Epithelial cell of prostate (primary cell): Measurements from ENCODE around the gene PANX2.

ENCODE experiments used
- DNase-seq: peaks from one replicate; pipeline ENCODE4 v3.0.0-alpha.2; 2011; ENCODE audit warnings: low read depth, low spot score
- H3K27ac ChIP-seq: fragments of 450-650 bp; 2 replicates; pipeline ENCODE4 v1.5.1; 2017; ENCODE audit warnings: mild to moderate bottlenecking

Gene PANX2

GRCh38 chr22:50208430-50208938, 38.0 kb downstream of the PANX2 start:
- H3K27ac ChIP-seq, result no peak overlapping the region
- DNase-seq, result no peak

GRCh38 chr22:50208939-50209892, 38.7 kb downstream of the PANX2 start:
- H3K27ac ChIP-seq, result no peak overlapping the region
- DNase-seq, result no peak

GRCh38 chr22:50209893-50210292, 39.4 kb downstream of the PANX2 start:
- DNase-seq, result no peak
- H3K27ac ChIP-seq, result no peak overlapping the region

- DNase-seq, result no peak
Observed at GRCh38 chr22:50210378-50211139, 40.0 kb downstream of the PANX2 start.

GRCh38 chr22:50211147-50211546, 40.6 kb downstream of the PANX2 start:
- DNase-seq, result no peak
- H3K27ac ChIP-seq, result no peak overlapping the region

More at GRCh38 chr22:50210378-50211139, 40.0 kb downstream of the PANX2 start:
- H3K27ac ChIP-seq, result no peak overlapping the region

- no peak overlapping the region for H3K27ac ChIP-seq
- DNase-seq, result no peak
Observed at GRCh38 chr22:50213263-50213662, 42.7 kb downstream of the PANX2 start.

- DNase-seq, result no peak
- no peak overlapping the region for H3K27ac ChIP-seq
Observed at GRCh38 chr22:50215297-50216054, 44.9 kb downstream of the PANX2 start.

GRCh38 chr22:50216055-50216683, 45.6 kb downstream of the PANX2 start:
- no peak overlapping the region for H3K27ac ChIP-seq
- DNase-seq, result no peak

- H3K27ac ChIP-seq, result no peak overlapping the region
- DNase-seq, result no peak
Observed at GRCh38 chr22:50216684-50217520, 46.4 kb downstream of the PANX2 start.

GRCh38 chr22:50217543-50218152, 47.1 kb downstream of the PANX2 start:
- DNase-seq, result no peak

GRCh38 chr22:50218153-50218995, 47.8 kb downstream of the PANX2 start:
- H3K27ac ChIP-seq, result no peak overlapping the region
- no peak for DNase-seq

More at GRCh38 chr22:50217543-50218152, 47.1 kb downstream of the PANX2 start:
- H3K27ac ChIP-seq, result no peak overlapping the region

- H3K27ac ChIP-seq, result no peak overlapping the region
- DNase-seq, result peak; percentile 33
Observed at GRCh38 chr22:50218996-50219727, 48.6 kb downstream of the PANX2 start.

GRCh38 chr22:50219800-50220602, 49.5 kb downstream of the PANX2 start:
- DNase-seq, result no peak
- H3K27ac ChIP-seq, result no peak overlapping the region

- no peak for DNase-seq
- no peak overlapping the region for H3K27ac ChIP-seq
Observed at GRCh38 chr22:50220603-50221409, 50.3 kb downstream of the PANX2 start.
